ENCODE results near the gene RNF141.

RNF141 gene

GRCh38 chr11:10573028-10573427 lies 32.0 kb upstream of the RNF141 start:
- TF ChIP-seq, protein P1, sequence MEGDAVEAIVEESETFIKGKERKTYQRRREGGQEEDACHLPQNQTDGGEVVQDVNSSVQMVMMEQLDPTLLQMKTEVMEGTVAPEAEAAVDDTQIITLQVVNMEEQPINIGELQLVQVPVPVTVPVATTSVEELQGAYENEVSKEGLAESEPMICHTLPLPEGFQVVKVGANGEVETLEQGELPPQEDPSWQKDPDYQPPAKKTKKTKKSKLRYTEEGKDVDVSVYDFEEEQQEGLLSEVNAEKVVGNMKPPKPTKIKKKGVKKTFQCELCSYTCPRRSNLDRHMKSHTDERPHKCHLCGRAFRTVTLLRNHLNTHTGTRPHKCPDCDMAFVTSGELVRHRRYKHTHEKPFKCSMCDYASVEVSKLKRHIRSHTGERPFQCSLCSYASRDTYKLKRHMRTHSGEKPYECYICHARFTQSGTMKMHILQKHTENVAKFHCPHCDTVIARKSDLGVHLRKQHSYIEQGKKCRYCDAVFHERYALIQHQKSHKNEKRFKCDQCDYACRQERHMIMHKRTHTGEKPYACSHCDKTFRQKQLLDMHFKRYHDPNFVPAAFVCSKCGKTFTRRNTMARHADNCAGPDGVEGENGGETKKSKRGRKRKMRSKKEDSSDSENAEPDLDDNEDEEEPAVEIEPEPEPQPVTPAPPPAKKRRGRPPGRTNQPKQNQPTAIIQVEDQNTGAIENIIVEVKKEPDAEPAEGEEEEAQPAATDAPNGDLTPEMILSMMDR (conservative IDR thresholded peaks at IDR 0.05; ENCODE audit: control insufficient read depth, insufficient read depth, low read depth, low read length), result no peak
- no peak for DNase-seq (ENCODE audit: low read depth)
- H3K4me3 ChIP-seq (ENCODE audit: control insufficient read depth, low read depth, low read length), result no peak overlapping the region

GRCh38 chr11:10572533-10572932 lies 31.5 kb upstream of the RNF141 start:
- DNase-seq (ENCODE audit: low read depth), result no peak
- TF ChIP-seq, protein P1 (conservative IDR thresholded peaks at IDR 0.05; ENCODE audit: control insufficient read depth, insufficient read depth, low read depth, low read length), result no peak
- no peak overlapping the region for H3K4me3 ChIP-seq (ENCODE audit: control insufficient read depth, low read depth, low read length)

- no peak within 1 kb of the TSS for H3K4me3 ChIP-seq (ENCODE audit: control insufficient read depth, low read depth, low read length)
- TF ChIP-seq, protein P1 (conservative IDR thresholded peaks at IDR 0.05; ENCODE audit: control insufficient read depth, insufficient read depth, low read depth, low read length), result no peak
- peak; percentile 47 for DNase-seq (ENCODE audit: low read depth)
These were observed 27.5 kb upstream of the RNF141 start, which contains the start of gene LYVE1 for GRCh38 chr11:10568486-10568941. Gene LYVE1, minus strand, starts transcription at chr11:10568665. Its CDS starts 133 bp downstream, at chr11:10568532.

DNA sequence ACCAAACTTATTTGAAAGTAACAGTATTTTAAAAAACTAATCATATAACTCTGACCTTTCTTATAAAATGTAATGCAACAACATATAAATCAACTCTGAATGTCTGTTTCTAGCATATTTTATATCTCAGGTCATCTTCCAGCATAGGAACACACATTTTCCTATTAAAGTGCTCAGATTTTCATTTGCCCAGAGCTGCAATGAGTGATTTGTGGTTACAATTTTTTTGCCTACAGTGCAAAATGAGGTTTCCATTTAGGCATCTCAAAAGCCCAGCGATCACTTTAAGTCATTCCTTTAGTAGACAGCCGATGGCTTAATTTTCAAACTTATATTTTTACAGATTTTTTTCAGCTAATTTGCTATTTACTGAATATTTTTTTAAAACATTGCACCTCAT lies 26.5 kb upstream of the RNF141 start:
- H3K4me3 ChIP-seq (ENCODE audit: control insufficient read depth, low read depth, low read length), result no peak overlapping the region
- TF ChIP-seq, protein P1 (conservative IDR thresholded peaks at IDR 0.05; ENCODE audit: control insufficient read depth, insufficient read depth, low read depth, low read length), result no peak

GRCh38 chr11:10566257-10566957 lies 25.4 kb upstream of the RNF141 start:
- DNase-seq (ENCODE audit: low read depth), result no peak
- H3K4me3 ChIP-seq (ENCODE audit: control insufficient read depth, low read depth, low read length), result no peak overlapping the region
- TF ChIP-seq, protein P1 (conservative IDR thresholded peaks at IDR 0.05; ENCODE audit: control insufficient read depth, insufficient read depth, low read depth, low read length), result no peak

More for the DNA sequence above, 26.5 kb upstream of the RNF141 start:
- DNase-seq (ENCODE audit: low read depth), result no peak

DNA sequence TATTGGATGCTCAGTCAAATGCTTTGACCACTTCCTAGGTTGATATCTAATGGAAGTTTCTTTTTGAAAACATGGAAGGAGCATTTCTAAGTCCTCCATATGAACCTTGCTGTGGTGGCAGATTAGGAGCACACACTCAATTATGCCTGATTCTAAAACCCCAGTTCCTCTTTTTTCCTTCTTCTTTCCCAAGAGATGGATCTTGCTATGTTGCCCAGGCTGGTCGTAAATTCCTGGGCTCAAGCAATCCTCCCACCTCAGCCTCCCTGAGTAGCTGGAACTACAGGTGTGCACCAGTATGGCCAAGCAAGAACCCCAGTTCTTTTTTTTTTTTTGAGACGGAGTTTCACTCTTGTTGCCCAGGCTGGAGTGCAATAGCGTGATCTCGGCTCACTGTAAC lies 24.5 kb upstream of the RNF141 start:
- TF ChIP-seq, protein P1 (conservative IDR thresholded peaks at IDR 0.05; ENCODE audit: control insufficient read depth, insufficient read depth, low read depth, low read length), result no peak
- no peak for DNase-seq (ENCODE audit: low read depth)
- no peak overlapping the region for H3K4me3 ChIP-seq (ENCODE audit: control insufficient read depth, low read depth, low read length)
